Ovary (tissue), 9 donors: Measurements from ENCODE around the gene CORO6. TPM values are rescaled to one million over a fixed set of nuclear protein-coding genes. Genes with fewer than 3 reads are reported as not detected.
"Not testable (repeated sequence)": the region's sequence is repeated elsewhere in the genome, so short reads cannot be mapped to it uniquely, and the experiment has no call there.

Experiments
- DNase-seq, 5 donors: peaks; one replicate each; pipeline ENCODE4 v3.0.0-alpha.2; 2019 to 2020
- H3K27ac ChIP-seq, 2 donors: fragments of 200-600 bp; one replicate each; pipeline versions ENCODE4 v1.5.1 to v1.8.0; 2019 to 2022
- H3K27me3 ChIP-seq: fragments of 200-600 bp; one replicate; pipeline ENCODE4 v1.8.0; 2022
- H3K36me3 ChIP-seq: fragments of 200-600 bp; sonication (generic); one replicate; pipeline ENCODE4 v1.5.1; 2019
- H3K4me1 ChIP-seq: one replicate; pipeline ENCODE4 v1.8.1; 2013; ENCODE audit warnings: mild to moderate bottlenecking, moderate library complexity; ENCODE audit not compliant: insufficient read depth
- H3K4me3 ChIP-seq: fragments of 200-600 bp; sonication (generic); one replicate; pipeline ENCODE4 v1.5.1; 2017
- H3K9me3 ChIP-seq, 2 donors: fragments of 200-600 bp in 1 of 2; sonication (generic) in 1 of 2; one replicate each; pipeline versions ENCODE4 v1.5.1 to v1.8.1; 2013 to 2019; ENCODE audit warnings: mild to moderate bottlenecking in 1 of 2, moderate library complexity in 1 of 2
- EP300 ChIP-seq: sonication (generic); formaldehyde crosslinking; IDR thresholded peaks from one replicate; pipeline ENCODE4 v1.6.1; 2017; ENCODE audit warnings: antibody characterized with exemption
- POLR2A ChIP-seq: fragments of 450-650 bp; IDR thresholded peaks from one replicate; pipeline ENCODE4 v1.6.1; 2017; ENCODE audit warnings: antibody characterized with exemption, mild to moderate bottlenecking, moderate library complexity
- WGBS, 3 donors: extraction: QIAGEN DNeasy Blood & Tissue Kit in 1 of 3; methylation state at CpG; one replicate each; pipeline versions ENCODE4 v1.1.5 to v1.1.7; 2013 to 2017; 5-methylcytosine and 5-hydroxymethylcytosine counted together
- intact Hi-C, 4 donors: fragments of 100-400 bp; cut with DNase I; formaldehyde crosslinking; loops; one replicate each; pipeline versions ENCODE4 v1.11.0 to v1.15.1; 2022 to 2023
- polyA plus RNA-seq, 2 donors: library from polyadenylated mRNA; stranded (reverse); fragments of 200-250 nt in 1 of 2; fragments of 350-450 nt in 1 of 2; fragmentation: Illumina TruSeq in 1 of 2; extraction: RNeasy Lipid Tissue Mini Kit (QIAGEN cat#74804) in 1 of 2; gene quantifications; one replicate each; pipeline ENCODE4 v1.2.3, GENCODE V29; 2013 to 2014
- total RNA-seq, 7 donors: library from RNA; depleted of rRNA in 2 of 7; stranded (reverse); fragments of >200 nt in 2 of 7; fragmentation: NEBNext Ultra II Directional in 3 of 7; extraction: Animal tissue kit (Norgen Biotek cat#: 25700) in 3 of 7; gene quantifications; one replicate each; pipeline versions ENCODE4 v1.1.0 to v1.2.4, GENCODE V29; 2016 to 2023
- TF ChIP-seq, protein P1 (sequence below), 3 donors: fragments of 450-650 bp in 2 of 3; fragments of 200-600 bp in 1 of 3; IDR thresholded peaks; one replicate each; pipeline versions ENCODE4 v1.5.1 to v1.8.0; 2016 to 2022; ENCODE audit warnings: antibody characterized with exemption in 3 of 3, mild to moderate bottlenecking in 1 of 3
- donor health status: DM: no; HTN: no; CAD: no; lungs with moderate emphysema.
- donor health status: DM: no; HTN: no; CAD: no.
- donor health status: Bipolar disorder and iron deficiency.
- donor health status: DM: yes; HTN: yes; CAD: no.
- donor health status: DM: no; HTN: no; CAD: no.
- donor health status: DM: yes; HTN: yes; CAD: no.

CORO6 gene
- total and polyA plus RNA-seq, 9 donors = 1.2 to 9.0 (median 3.5) TPM

DNA sequence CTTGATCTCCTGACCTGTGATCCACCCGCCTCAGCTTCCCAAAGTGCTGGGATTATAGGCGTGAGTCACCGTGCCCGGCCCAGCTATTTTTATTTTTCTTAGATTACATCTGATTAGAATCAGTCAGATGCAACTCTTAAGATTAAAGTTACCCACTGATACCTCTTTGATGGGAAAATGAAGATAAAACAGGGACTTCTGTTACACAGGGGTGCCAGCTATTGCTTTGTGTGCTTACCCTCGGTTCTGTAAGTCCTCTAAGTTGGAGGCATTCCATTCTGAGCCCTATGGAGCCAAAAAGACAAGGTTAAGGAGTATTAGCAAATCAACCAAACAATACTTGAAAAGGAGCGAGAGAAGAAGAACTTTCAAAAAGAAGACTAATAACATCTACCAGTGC is 32.6 kb upstream of the CORO6 start:
- no peaks in the 10 kb centered on the region for H3K27me3 ChIP-seq
- H3K4me1 ChIP-seq = no peaks in the 10 kb centered on the region
- H3K4me3 ChIP-seq = no peak overlapping the region
- no peak overlapping the region for H3K27ac ChIP-seq
- 91 to 97% (median 94%) methylated on average over 6 of the region's 6 CpGs for WGBS, 3 donors
- DNase-seq = no peak
- TF ChIP-seq, protein P1, sequence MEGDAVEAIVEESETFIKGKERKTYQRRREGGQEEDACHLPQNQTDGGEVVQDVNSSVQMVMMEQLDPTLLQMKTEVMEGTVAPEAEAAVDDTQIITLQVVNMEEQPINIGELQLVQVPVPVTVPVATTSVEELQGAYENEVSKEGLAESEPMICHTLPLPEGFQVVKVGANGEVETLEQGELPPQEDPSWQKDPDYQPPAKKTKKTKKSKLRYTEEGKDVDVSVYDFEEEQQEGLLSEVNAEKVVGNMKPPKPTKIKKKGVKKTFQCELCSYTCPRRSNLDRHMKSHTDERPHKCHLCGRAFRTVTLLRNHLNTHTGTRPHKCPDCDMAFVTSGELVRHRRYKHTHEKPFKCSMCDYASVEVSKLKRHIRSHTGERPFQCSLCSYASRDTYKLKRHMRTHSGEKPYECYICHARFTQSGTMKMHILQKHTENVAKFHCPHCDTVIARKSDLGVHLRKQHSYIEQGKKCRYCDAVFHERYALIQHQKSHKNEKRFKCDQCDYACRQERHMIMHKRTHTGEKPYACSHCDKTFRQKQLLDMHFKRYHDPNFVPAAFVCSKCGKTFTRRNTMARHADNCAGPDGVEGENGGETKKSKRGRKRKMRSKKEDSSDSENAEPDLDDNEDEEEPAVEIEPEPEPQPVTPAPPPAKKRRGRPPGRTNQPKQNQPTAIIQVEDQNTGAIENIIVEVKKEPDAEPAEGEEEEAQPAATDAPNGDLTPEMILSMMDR (IDR thresholded peaks at IDR 0.05) = no peak
- no peak for TF ChIP-seq POLR2A
- TF ChIP-seq EP300 = no peak
- no peaks in the 10 kb centered on the region for H3K36me3 ChIP-seq
- H3K9me3 ChIP-seq = no peaks in the 10 kb centered on the region
- intact Hi-C loops = no loop called here

DNA sequence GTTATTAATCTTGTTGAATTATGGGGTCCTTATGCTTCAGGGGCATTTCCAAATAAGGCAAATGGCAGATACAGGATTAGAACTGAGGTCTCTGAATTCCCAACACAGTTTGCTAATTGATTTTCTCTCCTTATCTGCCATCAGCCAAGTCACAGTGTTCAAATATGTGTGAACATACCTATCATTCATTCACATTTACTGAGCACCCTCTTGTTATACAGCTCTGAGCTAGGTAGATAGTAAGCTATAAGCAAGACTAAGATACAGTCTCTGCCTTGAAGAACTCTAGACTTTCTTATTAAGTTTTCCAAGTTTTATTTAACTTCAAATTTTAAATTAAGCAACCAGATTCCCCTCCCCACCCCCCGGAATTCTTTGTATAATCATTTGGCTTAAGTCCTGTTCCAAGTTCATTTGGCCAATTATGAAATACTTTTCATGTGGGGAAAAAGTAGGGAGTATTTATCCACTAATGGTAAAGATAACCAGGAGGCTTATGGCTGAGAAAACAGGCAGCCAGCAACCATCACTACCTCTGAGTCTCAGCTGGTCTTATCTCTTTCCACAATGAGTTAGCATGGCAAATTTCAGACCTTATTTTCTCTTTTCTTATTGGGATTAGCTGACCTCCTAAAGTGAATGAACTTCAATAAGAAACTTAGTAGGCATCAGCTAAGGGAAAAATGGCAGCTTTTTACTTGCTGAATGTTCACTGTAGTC is 31.4 kb upstream of the CORO6 start:
- H3K9me3 ChIP-seq = no peaks in the 10 kb centered on the region
- TF ChIP-seq POLR2A (no peak), EP300 (no peak)
- TF ChIP-seq, protein P1 (IDR thresholded peaks at IDR 0.05) = no peak
- WGBS, 3 donors = 5 to 14% (median 7%) methylated on average over 1 of the region's 1 CpG
- intact Hi-C loops = no loop called here
- H3K4me1 ChIP-seq = no peaks in the 10 kb centered on the region
- H3K27me3 ChIP-seq = no peaks in the 10 kb centered on the region
- peak in 1 of 5 donors; percentile 25 for DNase-seq
- H3K27ac ChIP-seq = no peak overlapping the region
- H3K36me3 ChIP-seq = no peaks in the 10 kb centered on the region
- no peak overlapping the region for H3K4me3 ChIP-seq

DNA sequence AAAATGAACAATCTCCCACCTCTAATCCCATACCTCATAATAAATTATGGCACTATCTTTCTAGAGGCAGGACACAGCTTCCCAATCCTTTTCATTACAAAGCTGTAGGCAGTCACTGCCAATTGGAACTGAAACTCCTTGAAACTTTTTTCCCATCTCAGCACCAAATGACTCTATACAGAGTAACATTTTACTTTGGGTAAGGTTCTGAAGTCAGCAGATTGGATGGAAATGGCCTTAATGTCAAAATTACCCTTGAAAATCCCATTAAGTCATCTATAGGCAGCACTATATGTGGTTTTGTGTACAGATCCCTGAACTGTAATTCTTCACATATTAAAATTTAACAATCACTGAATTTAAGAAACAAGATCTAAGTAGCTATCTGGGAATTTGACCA is 30.3 kb upstream of the CORO6 start:
- Histone ChIP-seq H3K36me3 (no peaks in the 10 kb centered on the region), H3K4me1 (no peaks in the 10 kb centered on the region), H3K4me3 (no peak overlapping the region), H3K27ac (no peak overlapping the region), H3K9me3 (no peaks in the 10 kb centered on the region), H3K27me3 (no peaks in the 10 kb centered on the region)
- no peak for DNase-seq
- TF ChIP-seq, protein P1 (IDR thresholded peaks at IDR 0.05) = no peak
- no peak for TF ChIP-seq POLR2A
- no peak for TF ChIP-seq EP300
- intact Hi-C loops = no loop called here

DNA sequence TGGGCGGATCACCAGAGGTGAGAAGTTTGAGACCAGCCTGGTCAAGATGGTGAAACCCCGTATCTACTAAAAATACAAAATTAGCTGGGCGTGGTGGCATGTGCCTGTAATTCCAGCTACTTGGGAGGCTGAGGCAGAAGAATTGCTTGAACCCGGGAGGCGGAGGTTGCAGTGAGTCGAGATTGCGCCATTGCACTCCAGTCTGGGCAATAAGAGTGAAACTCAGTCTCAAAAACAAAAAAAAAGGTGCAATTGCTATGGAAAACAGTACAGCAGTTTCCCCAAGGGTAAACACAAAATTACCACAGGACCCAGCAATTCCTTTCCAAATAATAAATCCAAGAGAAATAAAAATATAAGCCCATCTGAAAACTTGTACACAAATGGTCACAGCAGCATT is 29.2 kb upstream of the CORO6 start:
- H3K4me3 ChIP-seq, H3K36me3 ChIP-seq, intact Hi-C loops, H3K27me3 ChIP-seq, H3K4me1 ChIP-seq, H3K9me3 ChIP-seq, DNase-seq, H3K27ac ChIP-seq: not testable (repeated sequence)
- WGBS, 3 donors = 95 to 98% (median 97%) methylated on average over 7 of the region's 7 CpGs

DNA sequence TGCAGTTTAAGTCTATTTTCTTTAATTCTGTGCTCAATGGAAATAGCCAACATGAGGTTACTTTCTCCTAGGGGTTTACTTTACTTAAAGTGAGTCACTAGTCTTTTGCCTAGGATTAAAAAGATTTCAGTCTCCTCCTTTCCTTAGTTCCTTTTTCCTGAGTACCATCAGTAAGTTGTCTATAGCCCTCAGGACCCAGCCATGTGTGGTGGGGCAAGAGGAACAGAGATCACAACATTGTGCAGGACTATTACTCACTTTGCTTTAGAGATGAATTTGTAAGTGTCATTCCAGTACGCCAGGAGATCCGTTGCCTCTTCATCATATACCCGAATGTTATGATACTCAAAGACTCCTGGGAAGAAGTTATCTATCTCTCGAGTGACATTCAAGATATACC is 27.7 kb upstream of the CORO6 start:
- Histone ChIP-seq H3K4me1 (peaks cover 3% of the 10 kb centered on the region), H3K27ac (no peak overlapping the region), H3K4me3 (no peak overlapping the region), H3K36me3 (no peaks in the 10 kb centered on the region), H3K9me3 (no peaks in the 10 kb centered on the region), H3K27me3 (no peaks in the 10 kb centered on the region)
- WGBS, 3 donors = 88 to 95% (median 94%) methylated on average over 4 of the region's 4 CpGs
- no peak for DNase-seq
- TF ChIP-seq EP300 (no peak), POLR2A (no peak)
- TF ChIP-seq, protein P1 (IDR thresholded peaks at IDR 0.05) = no peak
- intact Hi-C loops = no loop called here
